ENCODE results near the gene HYLS1. TPM values are rescaled to one million over a fixed set of nuclear protein-coding genes. Genes with fewer than 3 reads are reported as not detected.
A peak's percentile ranks its signal among the peaks of the same experiment; 100 is the strongest.

Gene HYLS1
- total RNA-seq, 1 donor from 2014 or later = 4.7 TPM

DNA sequence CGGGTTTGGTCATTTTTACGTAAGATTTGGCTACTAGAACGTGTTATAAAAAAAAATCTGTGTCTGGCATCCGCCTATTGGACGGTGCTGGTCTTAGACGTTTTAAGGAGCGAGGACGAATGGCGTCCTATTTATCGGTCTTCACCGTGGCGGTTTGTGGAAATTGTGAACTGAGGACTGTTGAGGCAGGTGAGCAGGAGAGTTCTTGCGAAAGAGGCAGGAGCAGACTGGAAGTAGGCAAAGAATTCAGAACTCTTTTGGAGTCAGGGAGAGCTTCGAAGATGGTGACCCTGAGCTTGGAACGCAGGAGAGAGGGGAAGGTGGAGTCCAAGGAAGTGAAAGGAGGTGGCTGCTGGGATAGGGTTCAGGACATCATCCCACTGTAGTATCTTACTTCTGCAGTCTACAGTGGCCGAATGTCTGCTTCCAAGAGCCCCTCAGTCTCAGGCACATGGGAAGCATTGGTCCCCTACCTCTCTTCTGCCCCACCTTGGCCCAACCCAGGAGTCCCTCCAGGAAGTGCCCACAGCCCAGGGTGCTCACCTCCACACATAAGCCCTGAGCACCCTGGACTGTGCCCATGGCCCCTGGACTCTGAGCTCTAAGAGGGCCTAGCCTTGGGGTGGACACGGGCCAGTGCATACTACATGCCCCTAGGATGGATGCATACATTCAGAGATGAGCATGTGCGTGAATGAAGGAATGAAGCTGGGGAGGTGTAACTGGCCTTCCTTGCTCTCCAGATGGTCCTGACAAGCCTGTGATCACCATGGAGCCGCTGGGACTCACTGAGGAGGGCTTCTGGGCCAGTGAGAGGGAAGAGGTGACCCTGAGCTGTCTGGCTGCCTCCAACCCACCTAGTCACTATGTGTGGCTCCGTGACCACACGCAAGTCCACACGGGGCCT is 62.1 kb downstream of the HYLS1 start:
- no peak for DNase-seq
- Mint-ChIP-seq H3K4me3 (ENCODE audit: unreplicated experiment) (peak overlapping the region; percentile 12), H3K27me3 (ENCODE audit: unreplicated experiment) (peaks cover 10% of the 10 kb centered on the region), H3K36me3 (ENCODE audit: unreplicated experiment) (peaks cover 4% of the 10 kb centered on the region), H3K9me3 (ENCODE audit: unreplicated experiment) (peaks cover 9% of the 10 kb centered on the region), H3K4me1 (ENCODE audit: low read depth, unreplicated experiment) (peaks cover 5% of the 10 kb centered on the region), H3K27ac (ENCODE audit: unreplicated experiment) (peak overlapping the region; percentile 9)
- TF ChIP-seq, protein P1, sequence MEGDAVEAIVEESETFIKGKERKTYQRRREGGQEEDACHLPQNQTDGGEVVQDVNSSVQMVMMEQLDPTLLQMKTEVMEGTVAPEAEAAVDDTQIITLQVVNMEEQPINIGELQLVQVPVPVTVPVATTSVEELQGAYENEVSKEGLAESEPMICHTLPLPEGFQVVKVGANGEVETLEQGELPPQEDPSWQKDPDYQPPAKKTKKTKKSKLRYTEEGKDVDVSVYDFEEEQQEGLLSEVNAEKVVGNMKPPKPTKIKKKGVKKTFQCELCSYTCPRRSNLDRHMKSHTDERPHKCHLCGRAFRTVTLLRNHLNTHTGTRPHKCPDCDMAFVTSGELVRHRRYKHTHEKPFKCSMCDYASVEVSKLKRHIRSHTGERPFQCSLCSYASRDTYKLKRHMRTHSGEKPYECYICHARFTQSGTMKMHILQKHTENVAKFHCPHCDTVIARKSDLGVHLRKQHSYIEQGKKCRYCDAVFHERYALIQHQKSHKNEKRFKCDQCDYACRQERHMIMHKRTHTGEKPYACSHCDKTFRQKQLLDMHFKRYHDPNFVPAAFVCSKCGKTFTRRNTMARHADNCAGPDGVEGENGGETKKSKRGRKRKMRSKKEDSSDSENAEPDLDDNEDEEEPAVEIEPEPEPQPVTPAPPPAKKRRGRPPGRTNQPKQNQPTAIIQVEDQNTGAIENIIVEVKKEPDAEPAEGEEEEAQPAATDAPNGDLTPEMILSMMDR (IDR thresholded peaks at IDR 0.05; ENCODE audit: partially characterized antibody, unreplicated experiment) = no peak

DNA sequence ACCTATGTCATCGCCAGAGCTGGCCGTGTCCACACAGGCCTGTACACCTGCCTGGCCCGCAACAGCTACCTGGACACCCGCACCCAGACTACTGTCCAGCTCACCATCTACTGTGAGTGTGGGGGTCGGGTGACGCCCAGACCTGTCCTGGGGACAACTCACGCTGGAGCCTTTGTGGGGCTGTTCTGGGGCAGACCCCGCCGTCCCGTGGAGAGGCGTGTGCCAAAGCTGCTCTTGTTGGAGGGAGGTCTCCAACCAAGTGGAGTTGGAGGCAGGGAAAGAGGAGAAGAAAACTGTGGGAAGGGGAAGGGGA is 62.7 kb downstream of the HYLS1 start:
- peaks cover 5% of the 10 kb centered on the region for H3K4me1 Mint-ChIP-seq (ENCODE audit: low read depth, unreplicated experiment)
- peaks cover 10% of the 10 kb centered on the region for H3K9me3 Mint-ChIP-seq (ENCODE audit: unreplicated experiment)
- H3K27ac Mint-ChIP-seq (ENCODE audit: unreplicated experiment) = no peak overlapping the region
- H3K36me3 Mint-ChIP-seq (ENCODE audit: unreplicated experiment) = peaks cover 4% of the 10 kb centered on the region
- H3K4me3 Mint-ChIP-seq (ENCODE audit: unreplicated experiment) = no peak overlapping the region
- TF ChIP-seq, protein P1 (IDR thresholded peaks at IDR 0.05; ENCODE audit: partially characterized antibody, unreplicated experiment) = no peak
- peaks cover 10% of the 10 kb centered on the region for H3K27me3 Mint-ChIP-seq (ENCODE audit: unreplicated experiment)
- DNase-seq = no peak

Other genes with a start within 250 kb of the HYLS1 start
- not detected for gene ACRV1, start 206.8 kb upstream of the HYLS1 start, total RNA-seq (ENCODE audit: unreplicated experiment)
- gene PATE1, start 141.4 kb upstream of the HYLS1 start, total RNA-seq (ENCODE audit: unreplicated experiment) = not detected
- gene PATE2, start 108.8 kb upstream of the HYLS1 start, total RNA-seq (ENCODE audit: unreplicated experiment) = not detected
- not detected for gene PATE3, start 99.5 kb upstream of the HYLS1 start, total RNA-seq (ENCODE audit: unreplicated experiment)
- gene PATE4, start 54.4 kb upstream of the HYLS1 start, total RNA-seq (ENCODE audit: unreplicated experiment) = not detected
- gene PUS3, start 15.5 kb downstream of the HYLS1 start, total RNA-seq (ENCODE audit: unreplicated experiment) = 12.6 TPM
- 11.3 TPM for gene DDX25, start 16.8 kb downstream of the HYLS1 start, total RNA-seq (ENCODE audit: unreplicated experiment)
- not detected for gene VSIG10L2, start 58.4 kb downstream of the HYLS1 start, total RNA-seq (ENCODE audit: unreplicated experiment)
- gene CDON, start 175.2 kb downstream of the HYLS1 start, total RNA-seq (ENCODE audit: unreplicated experiment) = 21.0 TPM

All from glutamatergic neuron (in vitro differentiated cells).